ENCODE data around the gene DHRS3.

DHRS3 gene

DNA sequence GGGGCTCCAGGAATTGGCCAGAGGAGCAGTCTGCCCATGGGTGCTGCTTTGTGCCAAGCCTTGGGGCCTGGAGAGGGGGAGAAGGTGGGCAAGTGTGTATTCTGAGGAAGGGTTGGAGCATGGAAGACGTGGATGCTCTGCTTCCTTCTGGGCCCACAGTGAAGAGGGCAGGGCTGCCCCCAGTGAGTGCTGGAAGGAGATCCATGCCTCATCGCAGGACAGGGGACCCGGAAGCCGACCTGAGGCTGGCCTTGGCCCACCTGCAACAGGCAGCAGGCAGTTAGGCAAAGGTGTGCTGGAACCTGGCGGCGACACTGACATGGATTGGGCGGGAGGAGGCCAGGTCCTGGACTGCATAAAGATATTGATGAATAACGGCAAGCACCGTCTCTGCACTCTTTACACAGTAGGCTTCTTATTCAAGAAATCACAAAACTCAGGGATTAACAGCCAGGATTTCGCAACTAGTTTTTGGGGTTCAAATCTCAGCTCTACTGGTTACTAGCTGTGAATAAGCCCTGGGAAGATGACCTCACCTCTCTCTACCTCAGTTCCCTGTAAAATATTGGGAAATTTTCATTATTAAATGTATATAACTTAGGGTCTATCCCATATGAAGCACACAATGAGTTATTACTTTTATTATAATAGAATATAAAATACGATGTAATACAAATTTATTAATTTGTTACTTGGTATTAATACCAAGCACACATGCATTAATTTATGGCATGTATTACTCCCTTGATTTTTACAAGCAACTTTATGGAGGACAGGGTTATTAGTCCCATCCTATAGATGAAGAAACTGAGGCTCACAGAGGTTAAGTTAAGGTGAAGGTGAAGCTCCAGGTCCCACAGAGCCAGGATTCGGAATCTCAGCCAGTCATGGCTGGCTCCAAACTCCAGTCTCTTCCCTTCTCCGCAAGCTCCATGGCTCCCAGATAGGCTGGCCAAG is 62.3 kb downstream of the DHRS3 start:
- TF ChIP-seq SIN3A (IDR thresholded peaks at IDR 0.05; ENCODE audit: borderline replicate concordance, insufficient read depth, low read length) (no peak), POLR2AphosphoS5 (IDR thresholded peaks at IDR 0.05; ENCODE audit: low read depth, low read length) (no peak), TAF1 (IDR thresholded peaks at IDR 0.05; ENCODE audit: borderline replicate concordance, insufficient read depth, low read length) (no peak), FOXP2 (optimal IDR thresholded peaks at IDR 0.05; ENCODE audit: borderline replicate concordance, extremely low read depth, extremely low read length, insufficient read depth) (no peak)
- TF ChIP-seq, protein P1, sequence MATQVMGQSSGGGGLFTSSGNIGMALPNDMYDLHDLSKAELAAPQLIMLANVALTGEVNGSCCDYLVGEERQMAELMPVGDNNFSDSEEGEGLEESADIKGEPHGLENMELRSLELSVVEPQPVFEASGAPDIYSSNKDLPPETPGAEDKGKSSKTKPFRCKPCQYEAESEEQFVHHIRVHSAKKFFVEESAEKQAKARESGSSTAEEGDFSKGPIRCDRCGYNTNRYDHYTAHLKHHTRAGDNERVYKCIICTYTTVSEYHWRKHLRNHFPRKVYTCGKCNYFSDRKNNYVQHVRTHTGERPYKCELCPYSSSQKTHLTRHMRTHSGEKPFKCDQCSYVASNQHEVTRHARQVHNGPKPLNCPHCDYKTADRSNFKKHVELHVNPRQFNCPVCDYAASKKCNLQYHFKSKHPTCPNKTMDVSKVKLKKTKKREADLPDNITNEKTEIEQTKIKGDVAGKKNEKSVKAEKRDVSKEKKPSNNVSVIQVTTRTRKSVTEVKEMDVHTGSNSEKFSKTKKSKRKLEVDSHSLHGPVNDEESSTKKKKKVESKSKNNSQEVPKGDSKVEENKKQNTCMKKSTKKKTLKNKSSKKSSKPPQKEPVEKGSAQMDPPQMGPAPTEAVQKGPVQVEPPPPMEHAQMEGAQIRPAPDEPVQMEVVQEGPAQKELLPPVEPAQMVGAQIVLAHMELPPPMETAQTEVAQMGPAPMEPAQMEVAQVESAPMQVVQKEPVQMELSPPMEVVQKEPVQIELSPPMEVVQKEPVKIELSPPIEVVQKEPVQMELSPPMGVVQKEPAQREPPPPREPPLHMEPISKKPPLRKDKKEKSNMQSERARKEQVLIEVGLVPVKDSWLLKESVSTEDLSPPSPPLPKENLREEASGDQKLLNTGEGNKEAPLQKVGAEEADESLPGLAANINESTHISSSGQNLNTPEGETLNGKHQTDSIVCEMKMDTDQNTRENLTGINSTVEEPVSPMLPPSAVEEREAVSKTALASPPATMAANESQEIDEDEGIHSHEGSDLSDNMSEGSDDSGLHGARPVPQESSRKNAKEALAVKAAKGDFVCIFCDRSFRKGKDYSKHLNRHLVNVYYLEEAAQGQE (IDR thresholded peaks at IDR 0.05; ENCODE audit: insufficient read depth in 1 of 2, low read depth in 2 of 2, low read length in 2 of 2) = no peak

- TF ChIP-seq SIN3A (IDR thresholded peaks at IDR 0.05; ENCODE audit: borderline replicate concordance, insufficient read depth, low read length) (no peak), POLR2AphosphoS5 (IDR thresholded peaks at IDR 0.05; ENCODE audit: low read depth, low read length) (no peak), TAF1 (IDR thresholded peaks at IDR 0.05; ENCODE audit: borderline replicate concordance, insufficient read depth, low read length) (no peak), FOXP2 (optimal IDR thresholded peaks at IDR 0.05; ENCODE audit: borderline replicate concordance, extremely low read depth, extremely low read length, insufficient read depth) (no peak)
- TF ChIP-seq, protein P1 (IDR thresholded peaks at IDR 0.05; ENCODE audit: insufficient read depth in 1 of 2, low read depth in 2 of 2, low read length in 2 of 2) = no peak
Measured at GRCh38 chr1:12554521-12555305, 63.3 kb downstream of the DHRS3 start.

- no peak for TF ChIP-seq TAF1 (IDR thresholded peaks at IDR 0.05; ENCODE audit: borderline replicate concordance, insufficient read depth, low read length)
- no peak for TF ChIP-seq POLR2AphosphoS5 (IDR thresholded peaks at IDR 0.05; ENCODE audit: low read depth, low read length)
- TF ChIP-seq, protein P1 (IDR thresholded peaks at IDR 0.05; ENCODE audit: insufficient read depth in 1 of 2, low read depth in 2 of 2, low read length in 2 of 2) = no peak
- no peak for TF ChIP-seq SIN3A (IDR thresholded peaks at IDR 0.05; ENCODE audit: borderline replicate concordance, insufficient read depth, low read length)
- no peak for TF ChIP-seq FOXP2 (optimal IDR thresholded peaks at IDR 0.05; ENCODE audit: borderline replicate concordance, extremely low read depth, extremely low read length, insufficient read depth)
Measured at GRCh38 chr1:12553963-12554362, 64.0 kb downstream of the DHRS3 start.

DNA sequence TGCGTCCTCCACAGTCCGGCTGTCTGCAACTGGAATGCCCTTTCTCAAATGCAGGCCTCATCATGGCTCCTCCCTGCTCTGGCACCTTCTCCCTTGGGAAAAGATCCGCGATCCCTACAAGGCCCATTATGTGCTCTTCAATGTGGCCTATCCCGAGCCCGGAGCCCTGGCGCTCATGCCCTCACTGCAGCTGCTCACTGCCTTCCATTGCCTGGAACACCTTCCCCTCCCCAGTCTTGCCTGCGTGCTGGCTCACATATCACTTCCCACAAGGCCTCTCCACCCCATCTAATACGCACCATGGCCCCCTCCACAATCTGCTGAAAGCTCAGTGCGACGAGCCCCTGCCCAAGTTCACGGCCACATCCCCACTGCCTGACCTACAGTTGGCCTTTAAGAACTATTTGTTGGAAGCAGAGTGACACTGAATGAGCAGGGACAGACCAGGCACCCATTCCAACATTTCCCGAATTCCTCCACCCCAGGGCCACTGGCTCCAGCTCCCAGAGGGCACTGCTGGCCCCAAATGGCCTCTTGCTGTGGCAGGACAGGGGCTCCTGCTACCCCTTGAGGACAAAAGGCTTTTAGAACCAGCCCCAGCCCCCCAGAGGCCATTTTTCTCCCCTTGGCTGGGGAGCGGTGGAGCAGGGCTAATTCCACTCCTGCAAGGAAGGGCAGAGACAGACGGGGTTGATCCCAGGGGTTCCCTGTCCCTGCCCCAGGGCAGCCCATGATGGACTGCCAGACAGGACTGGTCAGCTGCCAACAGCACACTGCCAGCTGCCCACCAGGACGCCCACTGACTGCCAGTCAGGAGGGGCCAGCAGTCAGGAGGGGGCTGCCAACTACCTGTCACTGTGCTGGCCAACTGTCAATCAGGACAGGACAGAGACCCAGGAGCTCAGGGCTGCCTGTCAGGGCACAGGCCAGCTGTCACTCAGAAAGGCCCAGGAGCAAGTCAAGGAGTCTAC is 64.8 kb downstream of the DHRS3 start:
- TF ChIP-seq, protein P1 (IDR thresholded peaks at IDR 0.05; ENCODE audit: insufficient read depth in 1 of 2, low read depth in 2 of 2, low read length in 2 of 2) = no peak
- no peak for TF ChIP-seq SIN3A (IDR thresholded peaks at IDR 0.05; ENCODE audit: borderline replicate concordance, insufficient read depth, low read length)
- TF ChIP-seq FOXP2 (optimal IDR thresholded peaks at IDR 0.05; ENCODE audit: borderline replicate concordance, extremely low read depth, extremely low read length, insufficient read depth) = no peak
- no peak for TF ChIP-seq TAF1 (IDR thresholded peaks at IDR 0.05; ENCODE audit: borderline replicate concordance, insufficient read depth, low read length)
- TF ChIP-seq POLR2AphosphoS5 (IDR thresholded peaks at IDR 0.05; ENCODE audit: low read depth, low read length) = no peak
